OCI-M2 (cell line): ENCODE results near the gene ITM2A.

Experiments used
- DNase-seq: peaks from one replicate; lab custom pipeline; 2025; ENCODE audit not compliant: unreplicated experiment; lab: John Stamatoyannopoulos, UW

ITM2A gene

GRCh38 chrX:79366873-79367749 lies at the start of gene ITM2A:
Gene ITM2A (minus strand): TSS chrX:79367334. CDS start chrX:79367215, 119 bp downstream.
- no peak for DNase-seq

- no peak for DNase-seq
Measured at GRCh38 chrX:79415056-79415455, 47.9 kb upstream of the ITM2A start.

GRCh38 chrX:79413963-79414362 lies 46.8 kb upstream of the ITM2A start:
- no peak for DNase-seq

GRCh38 chrX:79412972-79413371 lies 45.8 kb upstream of the ITM2A start:
- DNase-seq = no peak

GRCh38 chrX:79412166-79412565 lies 45.0 kb upstream of the ITM2A start:
- no peak for DNase-seq

GRCh38 chrX:79409657-79410056 lies 42.5 kb upstream of the ITM2A start:
- no peak for DNase-seq

- no peak for DNase-seq
Measured at GRCh38 chrX:79408623-79409322, 41.6 kb upstream of the ITM2A start.

GRCh38 chrX:79400623-79401022 lies 33.5 kb upstream of the ITM2A start:
- DNase-seq = no peak

GRCh38 chrX:79375340-79375739 lies 8.2 kb upstream of the ITM2A start:
- no peak for DNase-seq

GRCh38 chrX:79371640-79372039 lies 4.5 kb upstream of the ITM2A start:
- DNase-seq = no peak

GRCh38 chrX:79371101-79371500 lies 4.0 kb upstream of the ITM2A start:
- DNase-seq = no peak

- no peak for DNase-seq
Measured at GRCh38 chrX:79369871-79370270, 2.7 kb upstream of the ITM2A start.

- DNase-seq = no peak
Measured at GRCh38 chrX:79368441-79368840, 1.3 kb upstream of the ITM2A start.

GRCh38 chrX:79367907-79368306 lies 773 bp upstream of the ITM2A start:
- no peak for DNase-seq

- no peak for DNase-seq
Measured at GRCh38 chrX:79366556-79366872, 620 bp downstream of the ITM2A start.

GRCh38 chrX:79365591-79365990 lies 1.5 kb downstream of the ITM2A start:
- no peak for DNase-seq

- no peak for DNase-seq
Measured at GRCh38 chrX:79364306-79364705, 2.8 kb downstream of the ITM2A start.

- no peak for DNase-seq
Measured at GRCh38 chrX:79361192-79361870, 5.8 kb downstream of the ITM2A start.

GRCh38 chrX:79336869-79337815 lies 30.0 kb downstream of the ITM2A start:
- no peak for DNase-seq

GRCh38 chrX:79330022-79330421 lies 37.1 kb downstream of the ITM2A start:
- no peak for DNase-seq
